NT2/D1 (cell line): Measurements from ENCODE around the gene CTU2.

Experiments used
- SUZ12 ChIP-seq: IDR thresholded peaks from 2 replicates; pipeline ENCODE4 v1.6.1; 2011; ENCODE audit not compliant: insufficient read length, insufficient read depth; ENCODE audit errors: extremely low read depth
- YY1 ChIP-seq: IDR thresholded peaks from 2 replicates; pipeline ENCODE4 v1.6.1; 2011; ENCODE audit not compliant: insufficient read length, insufficient read depth

DNA sequence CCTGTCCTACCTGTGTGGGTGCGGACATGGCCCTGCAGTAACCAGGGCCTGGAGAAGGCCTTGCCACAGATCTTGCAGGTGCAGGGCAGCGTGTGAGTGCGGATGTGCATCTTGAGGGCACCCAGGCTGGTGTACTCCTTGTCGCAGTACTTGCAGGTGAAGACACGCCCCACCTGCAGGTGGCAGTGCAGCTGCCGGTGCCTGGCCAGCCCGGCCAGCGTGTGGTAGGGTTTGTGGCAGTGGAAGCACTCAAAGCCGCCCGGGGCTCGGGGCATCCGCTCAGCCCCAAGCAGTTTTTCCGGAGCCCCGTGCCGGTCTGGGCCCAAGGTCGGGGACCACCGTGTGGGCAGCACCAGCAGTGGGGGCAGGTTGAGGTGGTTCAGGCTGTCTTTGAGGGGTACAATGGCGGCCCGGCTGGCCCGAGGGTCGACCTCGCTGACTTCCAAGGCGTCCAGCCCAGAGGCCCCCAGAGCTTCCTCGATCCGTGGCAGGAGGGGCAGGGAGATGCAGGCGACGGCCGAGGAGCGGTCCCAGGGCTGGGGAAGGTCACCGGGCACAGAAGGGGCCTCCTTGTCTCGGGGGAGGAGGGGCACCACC is 25.1 kb upstream of the CTU2 start:
- TF ChIP-seq YY1 (no peak), SUZ12 (no peak)
